ENCODE data around the gene NEK4.

Gene NEK4

DNA sequence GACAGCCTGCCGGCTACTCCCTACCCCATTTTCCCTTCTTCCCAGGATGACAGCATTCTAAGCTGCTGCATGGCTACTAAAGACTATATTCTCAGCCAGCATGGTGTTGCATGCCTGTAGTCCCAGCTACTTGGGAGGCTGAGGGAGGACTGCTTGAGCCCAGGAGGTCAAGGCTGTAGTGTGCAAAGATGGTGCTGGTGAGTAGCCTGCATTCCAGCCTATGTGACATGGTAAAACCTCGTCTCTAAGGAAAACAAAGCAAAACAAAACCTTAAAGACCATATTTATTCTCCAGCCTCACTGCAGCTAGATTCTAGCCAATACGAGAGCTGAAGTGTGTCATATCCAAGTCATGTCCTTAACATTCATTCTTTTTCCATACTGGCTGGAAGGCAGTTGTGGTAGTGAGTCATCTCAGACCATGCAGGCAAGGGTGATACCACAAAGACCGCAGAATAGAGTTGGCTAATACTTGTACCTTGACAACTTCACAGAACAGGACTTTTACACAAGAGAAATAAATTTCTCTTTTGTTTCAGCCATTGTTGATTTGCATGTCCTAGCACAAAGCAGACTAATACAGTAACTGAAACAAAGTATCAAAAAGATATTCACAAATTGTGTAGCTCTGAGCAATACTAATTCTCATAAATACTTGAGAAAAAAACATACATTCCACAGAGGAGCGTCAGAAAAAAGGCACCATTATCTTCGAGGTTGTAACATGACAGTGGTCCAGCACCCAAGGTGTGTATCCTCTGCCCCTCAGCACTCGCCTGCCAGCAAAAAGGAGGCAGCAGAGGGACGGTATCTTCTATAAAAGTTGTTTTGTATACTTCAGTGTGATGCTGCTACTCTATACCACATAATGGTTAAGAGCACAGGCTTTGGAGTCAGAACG is 99.9 kb downstream of the NEK4 start:
- Histone ChIP-seq H3K9me3 (replicated peaks; ENCODE audit: insufficient read depth, low read length) (no peaks in the 10 kb centered on the region), H2AFZ (ENCODE audit: low read length) (no peak overlapping the region), H3K27me3 (replicated peaks; ENCODE audit: insufficient read depth, low read length) (no peaks in the 10 kb centered on the region), H3K4me1 (ENCODE audit: low read length) (no peaks in the 10 kb centered on the region), H3K9ac (ENCODE audit: low read length) (no peak overlapping the region), H3K27ac (ENCODE audit: low read length) (no peak overlapping the region), H3K4me2 (ENCODE audit: low read depth, low read length) (no peak overlapping the region), H3K4me3 (ENCODE audit: low read length) (no peak overlapping the region), H4K20me1 (ENCODE audit: insufficient read depth, low read length) (no peaks in the 10 kb centered on the region), H3F3A (ENCODE audit: insufficient read depth, low read length) (no peaks in the 10 kb centered on the region), H3K79me2 (ENCODE audit: low read length) (peaks cover 38% of the 10 kb centered on the region), H3K36me3 (replicated peaks; ENCODE audit: insufficient read depth, low read length) (peaks cover 5% of the 10 kb centered on the region; the same call in 1 of the 2 replicates), H3K9me2 (replicated peaks; ENCODE audit: insufficient read depth, low read length) (no peaks in the 10 kb centered on the region)
- TF ChIP-seq CTCF (IDR thresholded peaks at IDR 0.05; ENCODE audit: low read length), result no peak
- no peak for DNase-seq

- no peak overlapping the region for H3K4me3 ChIP-seq (ENCODE audit: low read length)
- no peak overlapping the region for H2AFZ ChIP-seq (ENCODE audit: low read length)
- no peaks in the 10 kb centered on the region for H3F3A ChIP-seq (ENCODE audit: insufficient read depth, low read length)
- H3K9me3 ChIP-seq (replicated peaks; ENCODE audit: insufficient read depth, low read length), result no peaks in the 10 kb centered on the region
- no peak overlapping the region for H3K9ac ChIP-seq (ENCODE audit: low read length)
- no peak overlapping the region for H3K4me2 ChIP-seq (ENCODE audit: low read depth, low read length)
- H3K4me1 ChIP-seq (ENCODE audit: low read length), result no peaks in the 10 kb centered on the region
- H3K27ac ChIP-seq (ENCODE audit: low read length), result no peak overlapping the region
- TF ChIP-seq CTCF (IDR thresholded peaks at IDR 0.05; ENCODE audit: low read length) (no peak), EZH2phosphoT487 (IDR thresholded peaks at IDR 0.05; ENCODE audit: low read length) (no peak), EZH2 (optimal IDR thresholded peaks at IDR 0.05; ENCODE audit: low read depth, low read length) (no peak)
- H3K27me3 ChIP-seq (replicated peaks; ENCODE audit: insufficient read depth, low read length), result no peaks in the 10 kb centered on the region
- H4K20me1 ChIP-seq (ENCODE audit: insufficient read depth, low read length), result no peaks in the 10 kb centered on the region
- 0 out of 2 replicates have a peak, but pooled peaks cover 21% of the 10 kb centered on the region for H3K79me2 ChIP-seq (ENCODE audit: low read length)
- peaks cover 7% of the 10 kb centered on the region; the same call in 1 of the 2 replicates for H3K36me3 ChIP-seq (replicated peaks; ENCODE audit: insufficient read depth, low read length)
- H3K9me2 ChIP-seq (replicated peaks; ENCODE audit: insufficient read depth, low read length), result no peaks in the 10 kb centered on the region
- DNase-seq, result no peak
These were observed 107.6 kb downstream of the NEK4 start for GRCh38 chr3:52663098-52663497.

- H3K4me3 ChIP-seq (ENCODE audit: low read length), result no peak overlapping the region
- no peaks in the 10 kb centered on the region for H3K9me2 ChIP-seq (replicated peaks; ENCODE audit: insufficient read depth, low read length)
- H3K27me3 ChIP-seq (replicated peaks; ENCODE audit: insufficient read depth, low read length), result no peaks in the 10 kb centered on the region
- no peak for DNase-seq
- no peak overlapping the region for H3K27ac ChIP-seq (ENCODE audit: low read length)
- no peak for TF ChIP-seq EZH2 (optimal IDR thresholded peaks at IDR 0.05; ENCODE audit: low read depth, low read length)
- TF ChIP-seq CTCF (IDR thresholded peaks at IDR 0.05; ENCODE audit: low read length), result no peak
- no peak for TF ChIP-seq EZH2phosphoT487 (IDR thresholded peaks at IDR 0.05; ENCODE audit: low read length)
- no peaks in the 10 kb centered on the region for H3F3A ChIP-seq (ENCODE audit: insufficient read depth, low read length)
- H4K20me1 ChIP-seq (ENCODE audit: insufficient read depth, low read length), result no peaks in the 10 kb centered on the region
- 0 out of 2 replicates have a peak, but pooled peaks cover 18% of the 10 kb centered on the region for H3K79me2 ChIP-seq (ENCODE audit: low read length)
- no peak overlapping the region for H3K9ac ChIP-seq (ENCODE audit: low read length)
- H2AFZ ChIP-seq (ENCODE audit: low read length), result no peak overlapping the region
- peaks cover 7% of the 10 kb centered on the region; the same call in 1 of the 2 replicates for H3K36me3 ChIP-seq (replicated peaks; ENCODE audit: insufficient read depth, low read length)
- no peaks in the 10 kb centered on the region for H3K9me3 ChIP-seq (replicated peaks; ENCODE audit: insufficient read depth, low read length)
- H3K4me2 ChIP-seq (ENCODE audit: low read depth, low read length), result no peak overlapping the region
- H3K4me1 ChIP-seq (ENCODE audit: low read length), result no peaks in the 10 kb centered on the region
These were observed 110.7 kb downstream of the NEK4 start for GRCh38 chr3:52660046-52660445.

All from MM.1S (cell line).